TTC549 (cell line): ENCODE results near the gene CSN1S1.
"Not testable (repeated sequence)": the region's sequence is repeated elsewhere in the genome, so short reads cannot be mapped to it uniquely, and the experiment has no call there.

Source experiments
- FAIRE-seq: peaks from 2 replicates; lab custom pipeline; 2012; peaks lifted over from hg19 to GRCh38; lab: Jason Lieb, UNC

CSN1S1 gene, protein sequence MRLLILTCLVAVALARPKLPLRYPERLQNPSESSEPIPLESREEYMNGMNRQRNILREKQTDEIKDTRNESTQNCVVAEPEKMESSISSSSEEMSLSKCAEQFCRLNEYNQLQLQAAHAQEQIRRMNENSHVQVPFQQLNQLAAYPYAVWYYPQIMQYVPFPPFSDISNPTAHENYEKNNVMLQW

DNA sequence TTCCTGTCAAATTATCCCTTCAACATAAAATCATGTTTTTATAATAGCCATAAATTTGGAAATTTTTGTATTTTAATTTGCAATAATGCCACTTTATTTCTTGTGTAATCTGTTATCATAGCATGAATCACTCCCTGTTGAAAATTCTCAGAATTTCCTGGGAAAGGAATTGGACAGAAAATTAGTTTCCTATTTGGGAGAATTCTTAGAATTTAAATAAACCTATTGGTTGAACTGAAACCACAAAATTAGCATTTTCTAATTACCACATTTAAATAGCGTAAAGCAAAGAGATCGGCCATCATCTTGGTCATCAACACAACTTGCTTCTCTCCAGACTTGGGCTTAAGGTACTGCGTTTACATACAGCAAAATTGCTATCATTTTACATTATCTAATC lies at the start of gene CSN1S1:
TSS of gene CSN1S1 (plus strand) at position 301 of the 400 bp plus-strand sequence. CDS start 1,488 bp downstream, outside the sequence.
- no peak for FAIRE-seq

DNA sequence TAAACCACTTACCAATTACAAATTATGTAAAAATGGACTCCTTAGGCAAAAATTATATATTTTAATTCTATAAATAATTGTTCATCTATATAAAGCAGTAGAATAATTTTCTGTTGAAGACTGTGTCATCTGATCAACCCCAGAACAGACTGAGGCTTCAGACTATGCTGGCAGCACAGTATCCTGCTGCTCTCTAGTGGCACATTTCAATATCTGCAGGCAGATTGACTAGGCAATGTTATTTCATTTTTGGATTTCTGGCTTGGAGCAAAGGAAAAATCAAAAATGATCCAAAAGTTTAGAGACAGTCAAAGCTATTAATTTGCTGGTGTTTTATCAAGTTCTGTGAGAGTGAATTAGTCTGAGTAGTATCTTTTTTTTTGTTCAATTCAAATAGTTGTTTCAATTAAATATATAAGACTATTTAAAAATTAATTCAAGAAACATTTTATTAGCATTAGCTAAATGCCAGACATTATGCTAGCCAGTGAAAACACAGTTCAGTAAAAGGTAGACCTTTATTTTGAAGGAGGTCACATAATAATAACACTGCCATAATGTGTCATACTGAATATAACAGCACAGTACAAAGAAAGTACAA lies 49.6 kb upstream of the CSN1S1 start:
- FAIRE-seq, result peak; percentile 60

GRCh38 chr4:69882150-69882549 lies 48.7 kb upstream of the CSN1S1 start:
- FAIRE-seq, result no peak

DNA sequence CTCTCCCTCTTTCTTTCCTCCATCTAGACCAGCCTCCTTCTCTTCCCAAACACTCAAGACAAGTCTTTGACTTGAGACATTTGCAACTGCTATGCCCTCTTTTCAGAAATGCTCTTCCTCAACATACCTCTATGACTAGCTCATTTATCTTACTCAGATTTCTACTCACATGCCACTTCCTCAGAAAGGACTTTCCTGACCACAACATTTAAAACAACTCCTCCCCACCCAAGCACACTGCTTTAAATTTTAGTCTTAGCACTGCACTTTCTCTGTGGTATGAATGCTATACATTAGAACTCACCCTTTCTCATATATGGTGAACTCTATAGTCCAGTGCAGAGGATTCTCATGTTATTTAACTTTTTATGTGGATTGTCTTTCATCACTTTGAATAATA lies 42.5 kb upstream of the CSN1S1 start:
- no peak for FAIRE-seq

- no peak for FAIRE-seq
Observed at GRCh38 chr4:69894186-69894585, 36.7 kb upstream of the CSN1S1 start.

GRCh38 chr4:69894721-69895120 lies 36.1 kb upstream of the CSN1S1 start:
- FAIRE-seq, result no peak

GRCh38 chr4:69896530-69897116 lies 34.2 kb upstream of the CSN1S1 start:
- peak; percentile 46 for FAIRE-seq

DNA sequence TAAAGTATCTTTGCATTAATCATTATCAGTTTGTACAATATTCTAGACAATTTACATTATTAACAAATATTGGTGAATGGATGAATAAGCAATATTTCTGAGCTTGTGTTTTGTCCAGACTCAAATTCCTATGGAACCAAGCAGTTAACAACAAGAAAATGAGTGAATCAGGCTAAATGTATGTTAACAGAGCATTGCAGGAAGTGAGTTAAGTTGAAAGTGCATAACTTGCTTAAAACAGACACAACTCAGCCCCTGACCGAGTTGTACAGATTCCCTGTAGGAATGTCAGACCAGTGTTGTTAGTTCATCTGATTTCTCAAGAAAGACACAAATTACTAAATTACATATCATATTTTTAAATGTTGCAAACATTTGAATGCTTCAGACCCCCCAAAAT lies 23.7 kb upstream of the CSN1S1 start:
- no peak for FAIRE-seq

- FAIRE-seq, result no peak
Observed at GRCh38 chr4:69909195-69909594, 21.7 kb upstream of the CSN1S1 start.

DNA sequence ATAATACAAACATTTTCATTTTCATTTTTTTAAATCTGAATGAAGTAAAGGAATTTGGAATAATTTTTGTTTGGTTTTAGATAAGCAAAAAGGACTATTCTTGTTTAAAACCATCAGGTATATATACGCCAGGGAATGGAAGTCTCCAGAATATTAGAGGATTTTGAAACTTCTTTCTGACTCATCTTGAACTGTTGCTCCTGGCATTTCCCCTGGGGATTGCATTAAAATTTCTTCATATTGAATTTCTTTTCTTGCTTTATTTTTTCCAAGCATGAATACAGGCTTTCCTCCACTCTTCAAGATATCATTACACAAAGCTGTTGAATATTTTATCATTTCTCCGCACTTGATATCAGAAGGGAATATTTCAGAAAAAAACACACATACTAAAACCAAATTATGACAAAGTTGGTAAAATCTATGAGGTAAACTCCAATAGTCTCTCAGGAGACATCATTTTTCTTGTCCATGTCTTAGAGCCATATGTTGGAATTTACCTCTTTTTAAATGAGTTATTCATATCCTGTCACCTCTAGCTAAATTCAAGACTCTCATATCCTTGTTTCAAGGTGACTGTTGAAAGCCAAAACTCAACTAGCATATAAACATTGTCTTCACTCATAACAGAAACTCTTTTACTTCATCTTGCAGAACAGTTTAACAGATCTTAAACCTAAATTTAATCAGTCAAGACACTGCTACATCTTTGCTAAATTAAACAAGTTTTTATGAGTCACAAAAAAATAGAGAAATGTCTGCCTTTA lies 20.7 kb upstream of the CSN1S1 start:
- FAIRE-seq, result no peak

DNA sequence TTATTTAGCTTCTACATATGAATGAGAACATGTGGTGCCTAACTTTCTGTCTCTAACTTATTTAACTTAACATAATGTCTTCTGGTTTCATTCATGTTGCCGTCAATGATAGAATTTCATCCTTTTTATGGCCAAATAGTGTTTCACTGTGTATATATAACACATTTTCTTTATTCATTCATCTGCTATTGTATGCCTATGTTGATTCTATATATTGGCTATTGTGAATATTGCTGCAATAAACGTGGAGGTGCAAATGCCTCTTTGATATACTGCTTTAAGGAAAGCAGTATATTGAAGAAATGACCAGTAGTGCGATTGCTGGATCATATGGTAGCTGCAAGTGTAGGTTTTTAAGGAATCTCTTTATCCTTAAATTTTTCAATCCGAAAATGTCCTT lies 10.0 kb upstream of the CSN1S1 start:
- no peak for FAIRE-seq

GRCh38 chr4:69923782-69924410 lies 7.0 kb upstream of the CSN1S1 start:
- not testable (repeated sequence) for FAIRE-seq

- FAIRE-seq, result no peak
Observed at GRCh38 chr4:69934150-69934549, 3.3 kb downstream of the CSN1S1 start.

DNA sequence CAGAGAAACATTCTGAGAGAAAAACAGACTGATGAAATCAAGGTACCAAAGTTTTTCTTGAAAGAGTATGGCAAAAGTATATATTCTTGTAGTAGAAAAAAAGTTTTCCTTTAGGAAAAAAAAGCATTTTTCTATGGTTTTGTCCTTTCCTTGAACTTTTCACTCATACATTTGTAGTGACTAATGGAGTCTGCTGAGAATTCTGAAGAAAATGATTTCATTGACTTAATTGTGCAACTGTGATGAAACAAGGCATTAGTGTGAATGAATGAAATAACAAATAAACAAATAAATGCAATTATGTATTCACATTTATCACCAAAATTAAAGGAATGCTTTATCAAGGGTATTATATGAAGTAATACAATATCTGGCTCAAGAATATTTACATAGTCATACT lies 5.7 kb downstream of the CSN1S1 start:
- FAIRE-seq, result no peak

GRCh38 chr4:69951602-69952001 lies 20.7 kb downstream of the CSN1S1 start:
- FAIRE-seq, result no peak

DNA sequence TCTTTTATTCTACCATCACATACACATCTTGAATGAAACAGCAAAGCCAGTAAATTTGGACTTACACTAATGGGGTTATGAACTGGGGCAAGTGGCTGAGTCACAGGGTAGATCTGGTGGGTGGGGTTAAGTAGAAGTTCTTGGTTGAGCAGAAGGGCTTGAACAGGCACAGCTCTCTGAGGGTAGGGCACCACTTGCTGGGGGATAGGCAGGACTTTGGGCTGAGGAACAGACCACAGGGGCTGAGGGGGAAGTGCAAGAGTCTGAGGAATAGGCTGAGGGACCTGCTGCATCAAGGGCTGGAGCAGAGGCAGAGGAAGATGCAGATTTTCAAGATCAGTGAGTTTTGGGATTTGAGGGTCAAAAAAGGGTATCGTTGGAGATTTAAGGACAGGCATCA lies 26.3 kb downstream of the CSN1S1 start:
- no peak for FAIRE-seq

DNA sequence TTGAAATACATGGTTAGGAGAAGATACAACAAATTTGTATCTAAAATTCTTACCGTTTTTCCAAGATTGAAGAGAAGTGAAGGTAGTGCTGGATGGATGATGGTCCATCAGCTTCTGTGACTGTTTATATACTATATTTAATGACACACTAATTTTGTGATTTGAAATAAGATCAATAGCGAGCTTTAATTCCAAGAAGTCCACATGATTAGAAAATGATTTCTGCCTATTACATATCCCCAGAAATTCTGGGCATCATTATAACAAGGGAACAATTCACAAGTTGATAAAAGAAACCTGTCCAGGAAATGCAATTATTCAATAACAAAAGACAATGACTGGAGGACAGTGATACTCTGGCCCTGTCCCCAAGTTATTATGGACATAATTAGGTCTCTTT lies 34.8 kb downstream of the CSN1S1 start, which contains the start of gene CSN2:
TSS of gene CSN2 (minus strand) at position 101 of the 400 bp plus-strand sequence. CDS start 4,733 bp downstream, outside the sequence.
- no peak for FAIRE-seq

DNA sequence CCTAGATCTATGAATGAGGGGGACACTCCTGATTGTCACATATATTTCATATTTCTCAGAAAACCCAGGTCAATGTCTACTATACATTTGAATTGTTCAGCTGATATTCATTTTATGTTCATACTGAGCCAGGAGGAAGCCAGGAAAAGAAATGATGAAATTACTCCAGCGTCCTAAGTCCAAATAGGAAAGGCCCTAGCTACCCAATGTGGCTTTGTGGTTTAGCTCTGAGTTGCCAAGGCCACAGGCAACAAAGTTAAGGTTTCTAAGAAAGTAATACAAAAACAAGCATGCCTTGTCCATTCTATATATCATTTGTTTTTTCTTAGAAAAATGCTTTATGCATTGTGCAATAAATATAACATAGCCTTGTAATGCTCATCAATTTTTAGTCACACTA lies 39.2 kb downstream of the CSN1S1 start:
- no peak for FAIRE-seq

DNA sequence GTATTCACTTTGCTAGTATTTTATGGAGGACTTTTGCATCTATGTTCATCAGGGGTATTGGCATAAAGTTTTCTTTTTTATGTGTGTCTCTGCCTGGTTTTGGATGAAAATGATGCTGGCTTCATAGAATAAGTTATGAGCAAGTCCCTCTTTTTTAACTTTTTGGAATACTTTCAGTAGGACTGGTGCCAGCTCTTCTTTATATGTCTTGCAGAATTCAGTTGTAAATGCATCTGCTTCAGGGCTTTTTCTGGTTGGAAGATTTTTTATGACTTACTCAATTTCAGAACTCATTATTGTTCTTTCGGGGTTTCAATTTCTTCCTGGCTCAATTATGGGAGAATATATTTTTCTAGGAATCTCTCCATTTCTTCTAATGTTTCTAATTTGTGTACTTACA lies 43.8 kb downstream of the CSN1S1 start:
- no peak for FAIRE-seq

DNA sequence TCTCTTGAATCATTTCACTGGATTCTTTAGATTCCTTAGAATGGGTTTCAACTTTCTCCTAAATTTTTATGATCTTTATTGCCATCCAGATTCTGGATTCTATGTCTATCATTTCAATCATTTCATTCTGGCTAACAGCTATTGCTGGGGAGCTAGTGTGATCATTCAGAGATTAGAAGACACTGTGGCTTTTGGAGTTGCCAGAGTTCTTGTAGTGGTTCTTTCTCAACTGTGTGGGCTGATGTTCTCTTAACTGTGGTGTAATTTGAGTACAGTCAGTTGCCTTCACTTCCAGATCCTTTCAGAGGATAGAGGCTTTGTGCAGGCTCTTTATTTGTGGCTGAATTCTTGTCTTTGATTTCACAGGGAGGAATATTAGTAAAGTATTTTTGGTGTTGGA lies 46.7 kb downstream of the CSN1S1 start:
- FAIRE-seq, result no peak

DNA sequence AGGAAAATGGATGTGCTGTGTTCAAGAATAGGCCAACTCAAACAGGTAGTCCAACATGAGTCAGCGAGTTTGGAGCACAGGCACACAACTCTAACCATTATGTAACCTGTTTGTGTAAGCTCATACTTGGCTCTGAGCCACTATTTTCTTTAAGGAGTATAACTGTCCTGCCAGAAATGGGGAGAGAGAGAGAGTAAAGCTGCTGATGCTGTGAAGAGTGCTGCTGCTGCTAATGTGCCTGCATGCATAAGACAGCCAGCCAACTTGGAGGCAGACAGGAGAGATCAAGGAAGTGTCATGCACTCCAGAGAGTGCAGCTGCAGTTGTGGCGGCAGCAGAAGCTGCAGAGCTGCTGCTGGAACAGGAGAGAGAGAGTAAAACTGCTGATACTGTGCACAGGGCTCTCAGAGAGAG lies 53.2 kb downstream of the CSN1S1 start:
- FAIRE-seq, result no peak

- FAIRE-seq, result no peak
Observed at GRCh38 chr4:69986663-69987062, 55.8 kb downstream of the CSN1S1 start.

- FAIRE-seq, result no peak
Observed at GRCh38 chr4:69991016-69991415, 60.1 kb downstream of the CSN1S1 start.
